HFF-Myc (cell line): ENCODE measurements around the gene TSR2.

Experiments
- DNase-seq: peaks from one replicate; pipeline ENCODE4 v3.0.0-alpha.2; 2011; ENCODE audit warnings: low read depth; ENCODE audit errors: extremely low read depth
- H3K4me3 ChIP-seq: replicated peaks from 2 replicates; pipeline ENCODE4 v1.5.1; 2011; ENCODE audit warnings: low read depth, mild to moderate bottlenecking, control low read depth, low read length
- CTCF ChIP-seq: IDR thresholded peaks from 2 replicates; pipeline ENCODE4 v1.5.1; 2012; ENCODE audit warnings: mild to moderate bottlenecking, low read depth, low read length, control low read depth; ENCODE audit errors: missing control alignments

Gene TSR2

GRCh38 chrX:54492340-54492739, 52.1 kb downstream of the TSR2 start:
- H3K4me3 ChIP-seq = peak overlapping the region; percentile 18; the same call in 1 of the 2 replicates
- no peak for TF ChIP-seq CTCF
- no peak for DNase-seq

- peak overlapping the region; percentile 66 for H3K4me3 ChIP-seq
- no peak for TF ChIP-seq CTCF
- DNase-seq = no peak
Observed at GRCh38 chrX:54494166-54494988, 54.2 kb downstream of the TSR2 start.
